ENCODE measurements around the gene SMYD3.

- TF ChIP-seq ZNF660 (CRISPR knock-in tag; IDR thresholded peaks at IDR 0.05; ENCODE audit: borderline replicate concordance, low read depth) (no peak), ZBTB43 (CRISPR knock-in tag; conservative IDR thresholded peaks at IDR 0.05) (no peak), ZNF124 (CRISPR knock-in tag; IDR thresholded peaks at IDR 0.05) (no peak), REL (CRISPR knock-in tag; conservative IDR thresholded peaks at IDR 0.05) (no peak), ZNF335 (CRISPR knock-in tag; IDR thresholded peaks at IDR 0.05) (no peak), POLR2A (IDR thresholded peaks at IDR 0.05; ENCODE audit: insufficient read depth in 1 of 2, low read depth in 2 of 2, low read length in 2 of 2) (no peak), CTCF (CRISPR knock-in tag; IDR thresholded peaks at IDR 0.05) (no peak), ZBTB33 (CRISPR knock-in tag; IDR thresholded peaks at IDR 0.05) (no peak), EZH2 (conservative IDR thresholded peaks at IDR 0.05; ENCODE audit: low read depth, low read length) (no peak), TAF1 (CRISPR knock-in tag; IDR thresholded peaks at IDR 0.05) (no peak), TGIF2 (CRISPR knock-in tag; IDR thresholded peaks at IDR 0.05) (no peak)
Observed at GRCh38 chr1:246537887-246538286, 30.8 kb upstream of the SMYD3 start.
